Stimulated activated naive B cell treated with anti-CD40 and anti-IgM and Interleukin-4, amounts not matched to agents 10 μg/mL and 1 μg/mL and 100 μg/mL, for 72 hours (primary cell): ENCODE results near the gene CD9.
"Not testable (repeated sequence)": the region's sequence is repeated elsewhere in the genome, so short reads cannot be mapped to it uniquely, and the experiment has no call there.

Source experiments
- ATAC-seq, 2 donors: fragments of 150-1000 bp; cut with Tn5 transposase; replicated peaks; 2 replicates each; pipeline ENCODE4 v1.10.0; 2021; ENCODE audit warnings: moderate library complexity in 1 of 2
- DNase-seq: peaks from one replicate; pipeline ENCODE4 v3.0.0; 2021
- H3K27ac Mint-ChIP-seq: one replicate; pipeline ENCODE4 v1.8.0; 2022; ENCODE audit warnings: mild to moderate bottlenecking, mixed read lengths
- H3K27me3 Mint-ChIP-seq, 2 donors: one replicate each; pipeline ENCODE4 v1.8.0; 2022; ENCODE audit warnings: mixed read lengths in 2 of 2
- H3K36me3 Mint-ChIP-seq, 2 donors: one replicate each; pipeline ENCODE4 v1.8.0; 2022; ENCODE audit warnings: mixed read lengths in 2 of 2, mild to moderate bottlenecking in 1 of 2
- H3K4me1 Mint-ChIP-seq, 2 donors: one replicate each; pipeline ENCODE4 v1.8.0; 2022; ENCODE audit warnings: mixed read lengths in 2 of 2, mild to moderate bottlenecking in 1 of 2
- H3K4me3 Mint-ChIP-seq, 2 donors: one replicate each; pipeline ENCODE4 v1.8.0; 2022; ENCODE audit warnings: mild to moderate bottlenecking in 2 of 2, mixed read lengths in 2 of 2, moderate library complexity in 1 of 2
- H3K9me3 Mint-ChIP-seq, 2 donors: one replicate each; pipeline ENCODE4 v1.8.0; 2022; ENCODE audit warnings: mixed read lengths in 2 of 2, mild to moderate bottlenecking in 1 of 2

The CD9 gene

GRCh38 chr12:6199531-6200255 is 507 bp upstream of the CD9 start:
- no peak for DNase-seq
- peaks cover 41 to 71% of the 10 kb centered on the region in 2 donors for H3K4me1 Mint-ChIP-seq
- peaks cover 7 to 30% of the 10 kb centered on the region in 2 donors for H3K27me3 Mint-ChIP-seq
- no peaks in the 10 kb centered on the region for H3K36me3 Mint-ChIP-seq
- no peaks in the 10 kb centered on the region for H3K9me3 Mint-ChIP-seq
- peak overlapping the region; percentile 79 to 85 for H3K4me3 Mint-ChIP-seq
- H3K27ac Mint-ChIP-seq = peak overlapping the region; percentile 76
- ATAC-seq = peak; percentile 2 to 18

GRCh38 chr12:6201213-6201608 is 1.0 kb downstream of the CD9 start:
- no peak for DNase-seq
- no peak for ATAC-seq
- peak overlapping the region; percentile 76 to 85 for H3K4me3 Mint-ChIP-seq
- H3K27ac Mint-ChIP-seq = no peak overlapping the region
- H3K4me1 Mint-ChIP-seq = peaks cover 38 to 73% of the 10 kb centered on the region in 2 donors
- no peaks in the 10 kb centered on the region for H3K9me3 Mint-ChIP-seq
- H3K36me3 Mint-ChIP-seq = peaks cover 0 to 8% of the 10 kb centered on the region in 2 donors
- H3K27me3 Mint-ChIP-seq = peaks cover 7 to 40% of the 10 kb centered on the region in 2 donors

DNA sequence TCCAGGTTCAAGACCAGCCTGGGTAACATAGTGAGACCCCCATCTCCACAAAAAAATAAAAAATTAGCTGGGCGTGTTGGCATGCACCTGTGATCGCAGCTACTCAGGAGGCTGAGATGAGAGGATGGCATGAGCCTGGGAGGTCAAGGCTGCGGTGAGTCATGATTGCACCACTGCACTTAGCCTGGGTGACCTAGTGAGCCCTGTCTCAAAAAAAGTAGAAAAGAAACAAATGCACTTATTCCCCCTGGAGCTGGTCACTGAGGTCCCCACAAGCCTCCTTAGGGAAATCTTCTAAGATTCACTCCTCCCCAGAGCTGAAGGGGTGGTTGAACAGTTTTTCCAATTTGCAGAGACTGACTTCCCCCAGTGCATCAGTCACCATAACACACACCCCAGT is 1.6 kb downstream of the CD9 start:
- Mint-ChIP-seq H3K9me3 (no peaks in the 10 kb centered on the region), H3K36me3 (peaks cover 0 to 11% of the 10 kb centered on the region in 2 donors), H3K27ac (no peak overlapping the region), H3K4me3 (peak overlapping the region; percentile 5 to 41), H3K27me3 (peaks cover 7 to 40% of the 10 kb centered on the region in 2 donors), H3K4me1 (peaks cover 39 to 73% of the 10 kb centered on the region in 2 donors)
- ATAC-seq = peak in 1 of 2 donors; percentile 7
- no peak for DNase-seq

- no peaks in the 10 kb centered on the region for H3K9me3 Mint-ChIP-seq
- DNase-seq (no peak), ATAC-seq (no peak)
- peaks cover 7 to 40% of the 10 kb centered on the region in 2 donors for H3K27me3 Mint-ChIP-seq
- H3K36me3 Mint-ChIP-seq = peaks cover 3 to 13% of the 10 kb centered on the region in 2 donors
- no peak overlapping the region for H3K27ac Mint-ChIP-seq
- H3K4me3 Mint-ChIP-seq = peak overlapping the region; percentile 5 to 41
- H3K4me1 Mint-ChIP-seq = peaks cover 39 to 78% of the 10 kb centered on the region in 2 donors
Observed at GRCh38 chr12:6202304-6202703, 2.1 kb downstream of the CD9 start.

DNA sequence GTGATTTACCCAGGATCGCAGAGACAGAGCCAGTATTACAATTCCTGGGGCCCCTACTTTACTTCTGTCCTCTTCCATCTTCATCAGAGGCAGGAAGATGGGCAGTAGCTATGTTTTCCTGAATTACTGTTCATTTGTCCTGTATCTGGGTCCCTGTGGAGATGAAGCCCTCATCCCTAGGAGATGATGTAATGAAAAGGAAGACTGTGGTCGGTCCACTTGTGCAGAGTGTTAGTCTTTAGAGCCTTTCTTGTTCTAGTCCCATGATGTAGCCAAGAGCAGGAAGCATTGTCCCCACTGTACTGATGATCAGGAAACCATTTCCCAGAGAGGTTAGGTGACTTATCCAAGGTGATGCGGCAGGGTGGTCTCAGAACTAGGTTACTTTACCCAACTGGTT is 2.6 kb downstream of the CD9 start:
- Mint-ChIP-seq H3K27me3 (peaks cover 7 to 40% of the 10 kb centered on the region in 2 donors), H3K36me3 (peaks cover 4 to 13% of the 10 kb centered on the region in 2 donors), H3K4me3 (peak overlapping the region in 1 of 2 donors; percentile 41), H3K9me3 (no peaks in the 10 kb centered on the region), H3K4me1 (peaks cover 39 to 81% of the 10 kb centered on the region in 2 donors), H3K27ac (no peak overlapping the region)
- DNase-seq (no peak), ATAC-seq (no peak)

DNA sequence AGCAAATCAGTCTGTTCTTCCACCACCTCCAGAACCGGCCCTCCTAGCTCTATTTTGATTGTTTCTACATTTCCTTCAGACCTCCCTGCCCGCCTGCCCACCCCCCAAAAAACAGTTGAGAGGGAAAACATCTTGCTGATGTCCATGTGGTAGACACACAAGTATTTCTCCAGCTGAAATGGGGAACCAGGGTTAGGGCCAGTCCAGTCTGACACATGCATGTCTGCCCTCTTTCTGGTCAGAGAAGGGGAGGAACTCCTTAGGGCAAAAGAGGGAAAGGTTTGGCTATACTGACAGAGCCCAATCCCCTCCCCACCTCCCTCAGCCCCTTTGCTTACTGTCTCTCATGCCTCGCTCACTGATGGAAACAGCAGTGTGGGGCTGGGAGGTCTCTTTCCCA is 3.4 kb downstream of the CD9 start:
- Mint-ChIP-seq H3K9me3 (no peaks in the 10 kb centered on the region), H3K27me3 (peaks cover 7 to 35% of the 10 kb centered on the region in 2 donors), H3K4me1 (peaks cover 34 to 80% of the 10 kb centered on the region in 2 donors), H3K36me3 (peaks cover 4 to 13% of the 10 kb centered on the region in 2 donors), H3K4me3 (no peak overlapping the region), H3K27ac (no peak overlapping the region)
- ATAC-seq (no peak), DNase-seq (no peak)

DNA sequence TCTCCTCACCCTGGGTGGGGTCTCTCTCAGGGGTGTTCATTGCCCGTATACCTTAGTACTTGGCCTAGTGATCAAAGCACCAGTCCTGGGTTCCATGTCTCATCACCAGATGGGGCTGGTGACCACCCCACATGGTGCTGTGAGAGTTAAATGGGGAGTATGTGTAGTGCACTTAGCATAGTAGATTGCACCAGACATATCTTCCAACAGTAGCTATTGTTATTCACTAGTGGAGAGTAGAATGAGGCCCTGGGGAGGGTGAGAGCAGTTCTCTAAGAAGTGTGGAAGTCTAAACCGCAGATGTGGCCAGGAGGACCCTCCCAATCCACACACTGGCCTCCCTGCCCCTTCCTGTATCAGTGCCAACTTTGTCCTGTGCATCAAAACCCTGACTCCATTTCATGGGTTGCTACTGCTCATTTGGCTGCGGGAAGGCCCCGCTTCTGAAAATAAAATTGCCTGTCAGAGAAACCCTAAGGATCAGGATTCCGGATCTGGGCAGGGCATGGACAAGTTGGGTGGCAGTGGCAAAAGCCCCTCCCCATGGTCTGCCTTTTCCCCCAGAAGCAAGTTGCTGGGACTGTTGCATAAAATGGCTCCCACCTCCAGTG is 4.4 kb downstream of the CD9 start:
- DNase-seq (no peak), ATAC-seq (no peak)
- Mint-ChIP-seq H3K27ac (no peak overlapping the region), H3K36me3 (peaks cover 4 to 16% of the 10 kb centered on the region in 2 donors), H3K27me3 (peaks cover 7 to 35% of the 10 kb centered on the region in 2 donors), H3K4me3 (no peak overlapping the region), H3K9me3 (no peaks in the 10 kb centered on the region), H3K4me1 (peaks cover 30 to 77% of the 10 kb centered on the region in 2 donors)

- Mint-ChIP-seq H3K27ac (no peak overlapping the region), H3K9me3 (no peaks in the 10 kb centered on the region), H3K36me3 (peaks cover 4 to 16% of the 10 kb centered on the region in 2 donors), H3K4me1 (peaks cover 31 to 79% of the 10 kb centered on the region in 2 donors), H3K27me3 (peaks cover 7 to 35% of the 10 kb centered on the region in 2 donors), H3K4me3 (no peak overlapping the region)
- DNase-seq = no peak
- no peak for ATAC-seq
Observed at GRCh38 chr12:6205144-6205539, 4.9 kb downstream of the CD9 start.

DNA sequence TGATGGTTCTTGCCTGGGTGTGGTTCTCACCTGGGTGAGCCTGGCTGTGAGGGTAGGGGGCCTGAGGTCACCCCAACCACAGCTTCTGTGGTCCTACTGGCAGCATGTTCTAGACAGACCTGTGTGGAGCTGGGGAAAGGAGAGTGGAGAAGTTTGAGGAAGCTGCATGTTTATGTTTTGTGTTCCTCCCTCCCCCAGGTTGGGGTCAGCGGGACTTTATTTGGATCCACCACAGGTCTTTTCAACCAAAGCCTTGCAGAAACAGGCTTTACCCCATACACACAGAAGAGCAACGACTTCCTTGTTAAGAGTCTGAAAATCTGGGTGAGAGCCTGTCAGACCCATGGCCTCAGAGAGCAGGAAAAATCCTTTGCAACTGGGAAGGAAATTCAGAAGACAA is 5.6 kb downstream of the CD9 start:
- no peak overlapping the region for H3K27ac Mint-ChIP-seq
- H3K4me3 Mint-ChIP-seq = no peak overlapping the region
- peaks cover 7 to 35% of the 10 kb centered on the region in 2 donors for H3K27me3 Mint-ChIP-seq
- peaks cover 35 to 84% of the 10 kb centered on the region in 2 donors for H3K4me1 Mint-ChIP-seq
- ATAC-seq (no peak), DNase-seq (no peak)
- H3K9me3 Mint-ChIP-seq = no peaks in the 10 kb centered on the region
- H3K36me3 Mint-ChIP-seq = peaks cover 4 to 20% of the 10 kb centered on the region in 2 donors

GRCh38 chr12:6206327-6206726 is 6.1 kb downstream of the CD9 start:
- Mint-ChIP-seq H3K27me3 (peaks cover 7 to 31% of the 10 kb centered on the region in 2 donors), H3K27ac (no peak overlapping the region), H3K9me3 (no peaks in the 10 kb centered on the region), H3K36me3 (peaks cover 4 to 20% of the 10 kb centered on the region in 2 donors), H3K4me1 (peaks cover 36 to 84% of the 10 kb centered on the region in 2 donors), H3K4me3 (no peak overlapping the region)
- no peak for DNase-seq
- no peak for ATAC-seq

GRCh38 chr12:6207259-6207925 is 7.2 kb downstream of the CD9 start:
- no peak for DNase-seq
- Mint-ChIP-seq H3K27me3 (peaks cover 5 to 22% of the 10 kb centered on the region in 2 donors), H3K36me3 (peaks cover 4 to 20% of the 10 kb centered on the region in 2 donors), H3K27ac (peak overlapping the region; percentile 44), H3K4me3 (no peak overlapping the region), H3K9me3 (no peaks in the 10 kb centered on the region), H3K4me1 (peaks cover 32 to 84% of the 10 kb centered on the region in 2 donors)
- no peak for ATAC-seq

- Mint-ChIP-seq H3K27ac (no peak overlapping the region), H3K27me3 (peaks cover 0 to 15% of the 10 kb centered on the region in 2 donors), H3K4me3 (no peak overlapping the region), H3K4me1 (peaks cover 34 to 84% of the 10 kb centered on the region in 2 donors), H3K9me3 (no peaks in the 10 kb centered on the region), H3K36me3 (peaks cover 4 to 20% of the 10 kb centered on the region in 2 donors)
- no peak for ATAC-seq
- DNase-seq = no peak
Observed at GRCh38 chr12:6208130-6208529, 7.9 kb downstream of the CD9 start.

DNA sequence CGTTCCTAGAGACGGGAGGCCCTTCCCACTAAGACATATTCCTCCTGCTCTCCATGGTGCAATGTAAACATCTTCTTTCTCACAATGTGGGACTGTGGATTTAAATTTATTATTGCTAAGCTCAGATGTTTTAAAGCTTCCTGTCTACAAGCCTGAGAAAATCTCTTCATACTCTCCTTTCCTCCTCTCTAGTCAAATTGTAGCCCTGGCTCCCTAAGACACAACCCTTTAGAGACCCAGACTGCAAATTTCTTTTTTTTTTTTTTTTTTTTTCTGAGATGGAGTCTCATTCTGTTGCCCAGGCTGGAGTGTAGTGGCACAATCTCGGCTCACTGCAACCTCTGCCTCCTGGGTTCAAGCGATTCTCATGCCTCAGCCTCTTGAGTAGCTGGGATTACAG is 9.2 kb downstream of the CD9 start:
- peaks cover 4 to 20% of the 10 kb centered on the region in 2 donors for H3K36me3 Mint-ChIP-seq
- H3K4me1 Mint-ChIP-seq = peaks cover 34 to 80% of the 10 kb centered on the region in 2 donors
- H3K27ac Mint-ChIP-seq, H3K9me3 Mint-ChIP-seq, DNase-seq, H3K4me3 Mint-ChIP-seq: not testable (repeated sequence)
- peaks cover 0 to 10% of the 10 kb centered on the region in 2 donors for H3K27me3 Mint-ChIP-seq
- ATAC-seq = peak in 1 of 2 donors; percentile 61

DNA sequence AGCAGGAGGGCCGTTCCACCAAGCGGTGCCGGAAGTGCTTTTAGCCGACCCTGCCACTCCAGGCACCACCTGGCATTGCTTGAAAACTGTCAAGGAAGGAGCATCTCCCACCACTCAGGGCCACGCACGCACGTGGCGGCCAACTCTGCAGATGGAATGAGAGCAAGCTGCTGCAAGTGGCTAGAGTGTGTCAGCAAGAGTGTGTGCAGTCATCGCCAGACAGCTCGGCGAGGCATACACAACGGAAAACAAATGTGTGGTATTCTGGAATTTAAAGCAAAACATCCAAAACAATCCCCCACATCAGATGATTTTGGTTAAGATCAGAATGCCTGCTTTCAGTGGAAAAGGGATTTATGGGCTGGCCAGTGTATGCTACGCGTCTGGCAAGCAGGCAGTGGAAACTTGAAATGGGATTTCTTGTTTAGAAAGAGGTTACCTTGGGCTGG is 11.2 kb downstream of the CD9 start:
- ATAC-seq (no peak), DNase-seq (no peak)
- Mint-ChIP-seq H3K4me1 (peaks cover 30 to 80% of the 10 kb centered on the region in 2 donors), H3K27ac (no peak overlapping the region), H3K9me3 (no peaks in the 10 kb centered on the region), H3K36me3 (peaks cover 4 to 12% of the 10 kb centered on the region in 2 donors), H3K4me3 (no peak overlapping the region), H3K27me3 (no peaks in the 10 kb centered on the region)
